C4-2B (cell line): ENCODE data around the gene NPHP4.

Experiments used
- H3K27ac ChIP-seq: fragments of 450-650 bp; 2 replicates; pipeline ENCODE4 v1.5.1; 2017
- ZFX ChIP-seq: fragments of 450-650 bp; IDR thresholded peaks from 2 replicates; pipeline ENCODE4 v1.6.1; 2017
- TF ChIP-seq, protein P1 (sequence below): fragments of 450-650 bp; conservative IDR thresholded peaks from 2 replicates; pipeline ENCODE4 v1.5.1; 2017; ENCODE audit warnings: mild to moderate bottlenecking

The NPHP4 gene

DNA sequence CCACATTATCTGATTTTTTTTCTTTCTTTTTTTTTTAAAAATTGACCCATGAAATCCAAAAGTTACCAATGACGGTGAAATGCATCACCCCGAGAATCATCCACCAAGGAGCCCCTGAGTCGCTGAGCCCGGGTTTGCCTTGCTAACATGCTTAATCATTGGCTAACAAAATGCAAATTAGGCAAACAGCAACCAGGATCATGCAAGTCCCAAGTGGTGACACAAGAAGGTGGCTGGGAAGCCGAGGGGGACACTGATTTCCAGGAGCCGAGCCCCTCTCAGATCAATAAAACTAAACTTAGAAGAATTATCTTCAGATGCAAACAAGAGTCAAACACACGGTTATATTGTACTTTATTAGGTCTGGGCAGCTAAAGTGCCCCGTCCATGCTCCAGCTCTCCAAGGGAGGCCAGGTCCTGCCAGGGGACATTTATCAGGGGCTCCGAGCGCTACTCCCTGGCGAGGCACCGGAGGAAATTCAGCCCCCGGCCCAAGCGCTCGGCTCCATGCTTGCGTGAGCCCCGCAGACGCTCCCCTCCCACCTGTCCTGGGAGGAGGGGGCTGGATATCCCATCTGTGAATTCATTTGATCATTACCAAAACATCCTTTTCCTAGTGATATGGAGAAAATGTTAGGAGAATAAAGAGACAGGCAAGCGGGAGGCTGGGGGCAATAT lies 154.1 kb downstream of the NPHP4 start:
- H3K27ac ChIP-seq: no peak overlapping the region
- TF ChIP-seq ZFX: no peak
- TF ChIP-seq, protein P1, sequence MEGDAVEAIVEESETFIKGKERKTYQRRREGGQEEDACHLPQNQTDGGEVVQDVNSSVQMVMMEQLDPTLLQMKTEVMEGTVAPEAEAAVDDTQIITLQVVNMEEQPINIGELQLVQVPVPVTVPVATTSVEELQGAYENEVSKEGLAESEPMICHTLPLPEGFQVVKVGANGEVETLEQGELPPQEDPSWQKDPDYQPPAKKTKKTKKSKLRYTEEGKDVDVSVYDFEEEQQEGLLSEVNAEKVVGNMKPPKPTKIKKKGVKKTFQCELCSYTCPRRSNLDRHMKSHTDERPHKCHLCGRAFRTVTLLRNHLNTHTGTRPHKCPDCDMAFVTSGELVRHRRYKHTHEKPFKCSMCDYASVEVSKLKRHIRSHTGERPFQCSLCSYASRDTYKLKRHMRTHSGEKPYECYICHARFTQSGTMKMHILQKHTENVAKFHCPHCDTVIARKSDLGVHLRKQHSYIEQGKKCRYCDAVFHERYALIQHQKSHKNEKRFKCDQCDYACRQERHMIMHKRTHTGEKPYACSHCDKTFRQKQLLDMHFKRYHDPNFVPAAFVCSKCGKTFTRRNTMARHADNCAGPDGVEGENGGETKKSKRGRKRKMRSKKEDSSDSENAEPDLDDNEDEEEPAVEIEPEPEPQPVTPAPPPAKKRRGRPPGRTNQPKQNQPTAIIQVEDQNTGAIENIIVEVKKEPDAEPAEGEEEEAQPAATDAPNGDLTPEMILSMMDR: no peak

DNA sequence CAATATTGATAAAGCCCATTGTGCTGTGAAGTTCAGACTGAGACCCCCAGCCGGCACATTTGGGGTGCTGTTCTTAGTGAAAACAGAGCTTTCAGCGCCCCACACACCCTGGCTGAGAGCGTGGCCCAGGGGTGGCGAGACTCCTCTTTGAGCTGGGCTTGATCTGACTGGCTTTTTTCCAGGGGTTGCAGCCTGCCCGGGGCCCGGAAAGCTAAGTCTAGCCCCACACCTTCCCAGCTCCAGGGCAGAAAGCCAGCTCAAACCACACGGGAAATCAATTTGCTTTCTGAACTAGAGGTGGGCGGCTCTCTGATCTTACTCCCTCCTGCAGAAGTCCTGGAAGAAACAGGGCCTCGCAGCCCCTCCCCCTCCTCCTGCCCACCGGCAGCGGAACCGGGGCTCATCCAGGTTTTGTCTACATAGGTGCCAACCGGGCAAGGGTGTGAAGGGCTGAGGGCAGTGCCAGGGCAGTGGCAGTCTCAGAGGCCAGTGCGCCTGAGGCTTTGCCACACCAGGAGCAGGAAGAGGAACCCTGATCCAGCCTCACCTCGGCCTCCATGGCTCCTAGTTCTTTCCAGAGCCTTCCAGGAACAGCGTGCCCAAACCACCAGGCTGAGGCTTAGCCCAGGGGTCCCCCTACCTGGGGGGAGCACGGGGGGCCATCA lies 155.3 kb downstream of the NPHP4 start:
- TF ChIP-seq, protein P1: no peak
- no peak for TF ChIP-seq ZFX
- H3K27ac ChIP-seq: no peak overlapping the region

DNA sequence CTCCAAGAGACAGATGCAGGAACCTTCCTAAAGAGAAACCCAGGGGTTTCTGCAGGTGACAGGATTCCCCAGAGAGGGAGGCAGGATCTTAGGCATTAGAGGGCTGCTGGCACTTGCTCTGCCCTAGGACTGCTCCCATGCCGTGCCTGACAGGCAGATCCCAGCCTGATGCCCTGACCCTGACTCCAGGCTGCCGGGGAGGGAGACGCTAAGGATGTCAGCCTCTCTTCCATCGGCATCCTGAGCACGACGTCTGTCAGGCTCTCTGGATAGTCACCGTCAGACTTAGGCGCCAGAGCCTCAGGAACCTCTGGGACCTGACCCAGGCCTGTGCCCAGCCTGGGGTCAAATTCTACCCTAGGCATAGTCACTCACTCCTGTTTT lies 157.1 kb downstream of the NPHP4 start:
- TF ChIP-seq, protein P1: no peak
- TF ChIP-seq ZFX: no peak
- H3K27ac ChIP-seq: no peak overlapping the region

DNA sequence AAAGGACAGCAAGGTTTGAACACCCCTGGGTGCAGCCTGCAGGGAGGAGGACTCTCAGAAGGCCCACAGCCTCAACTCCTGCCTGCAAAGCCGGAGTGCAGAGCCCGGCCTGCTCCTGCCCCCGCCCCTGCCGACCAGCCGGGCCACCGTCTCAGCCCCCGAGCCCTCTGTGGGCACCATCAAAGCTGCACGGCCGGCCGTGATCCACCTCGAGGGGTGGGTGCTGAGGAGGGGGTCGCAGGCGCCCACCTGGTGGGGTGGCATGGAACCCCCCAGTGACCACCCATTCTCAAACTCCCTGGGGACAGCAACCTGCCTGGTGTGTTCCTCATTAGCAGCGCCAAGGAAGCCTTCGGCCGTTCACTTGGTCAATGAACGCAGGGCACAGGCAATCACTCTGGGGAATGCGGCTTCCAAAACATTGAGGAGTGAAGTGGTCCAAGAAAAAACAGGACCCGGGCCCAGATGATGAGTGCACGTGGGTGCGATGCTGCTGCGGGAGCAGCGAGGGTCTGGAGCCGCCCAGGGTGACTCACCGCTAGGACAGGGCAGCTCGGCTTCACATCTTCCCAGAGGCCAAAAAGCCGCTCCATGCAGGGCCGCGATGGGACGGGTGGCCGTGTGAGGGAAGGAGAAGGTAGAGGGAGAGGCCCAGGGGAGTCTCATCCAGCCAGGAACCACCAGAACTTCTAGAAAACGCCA lies 157.6 kb downstream of the NPHP4 start:
- TF ChIP-seq, protein P1: no peak
- no peak for TF ChIP-seq ZFX

DNA sequence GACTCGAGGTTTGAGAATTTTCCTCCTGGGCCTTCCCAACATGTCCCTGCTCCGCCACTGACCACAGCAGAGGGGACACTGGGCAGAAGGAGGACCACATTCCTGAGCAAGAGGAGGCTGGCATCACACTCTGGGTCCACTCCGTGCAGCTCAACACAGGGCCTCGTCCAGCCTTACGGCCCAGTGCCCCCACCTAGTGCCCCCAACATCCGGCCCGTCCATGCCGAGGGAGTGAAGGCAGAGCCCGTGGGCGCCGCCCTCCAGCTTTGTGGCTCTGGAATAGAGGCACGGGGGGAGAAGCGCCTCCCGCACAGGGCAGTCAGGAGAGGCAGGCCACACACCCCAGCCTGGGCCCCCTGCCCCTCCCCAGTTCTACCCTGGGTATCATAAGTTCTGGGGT lies 158.3 kb downstream of the NPHP4 start:
- no peak for TF ChIP-seq ZFX
- TF ChIP-seq, protein P1: no peak

More for the DNA sequence above, 157.6 kb downstream of the NPHP4 start:
- no peak overlapping the region for H3K27ac ChIP-seq

DNA sequence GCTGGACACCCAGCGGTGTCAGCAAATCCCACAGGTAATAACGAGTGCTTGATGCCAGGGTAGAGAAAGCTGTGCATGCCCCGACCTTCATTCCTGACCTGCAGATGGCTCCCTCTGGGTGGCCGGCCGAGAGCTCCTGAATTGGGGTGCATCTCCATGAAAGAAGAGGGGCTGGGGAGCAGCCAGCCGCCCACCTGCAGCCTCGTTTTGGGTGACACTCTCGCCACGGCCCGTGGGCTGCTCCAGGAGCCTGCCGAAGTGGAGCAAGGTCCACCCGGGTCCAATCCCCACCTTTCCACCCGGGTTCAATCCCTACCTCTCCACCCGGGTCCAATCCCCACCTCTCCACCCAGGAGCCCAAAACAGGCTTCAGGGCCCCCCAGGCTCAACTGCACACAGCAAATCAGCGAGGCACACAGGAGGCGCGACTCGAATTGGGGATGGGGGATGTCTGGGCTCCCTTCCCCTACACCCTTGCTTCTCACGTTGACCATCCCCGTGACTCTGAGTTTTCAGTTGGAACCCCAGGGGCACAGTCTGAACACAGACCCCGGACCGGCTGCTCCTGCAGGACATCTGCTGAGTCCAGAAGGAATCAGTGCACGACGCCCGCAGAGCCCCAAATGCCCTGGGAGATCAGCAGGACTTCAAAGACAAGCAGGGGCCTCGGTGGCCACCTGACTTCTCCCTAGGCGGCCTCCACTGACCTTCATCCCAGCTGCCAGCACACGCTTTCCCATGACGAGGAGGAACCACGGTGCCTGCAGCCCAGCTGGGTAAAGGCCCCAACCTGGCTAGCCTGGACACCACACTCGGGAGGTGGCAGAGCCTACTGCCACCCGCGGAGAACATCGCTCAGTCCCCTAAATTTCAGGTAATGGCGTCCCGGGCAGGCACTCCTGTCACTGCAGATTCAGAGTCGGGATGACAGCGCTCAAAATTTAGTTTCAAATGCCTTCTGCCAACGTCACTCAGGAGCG lies 159.0 kb downstream of the NPHP4 start:
- TF ChIP-seq, protein P1: no peak
- TF ChIP-seq ZFX: no peak
- no peak overlapping the region for H3K27ac ChIP-seq

More for the DNA sequence above, 158.3 kb downstream of the NPHP4 start:
- H3K27ac ChIP-seq: no peak overlapping the region
